Fibroblast of lung (primary cell): Measurements from ENCODE around the gene PKN1. TPM values are rescaled to one million over a fixed set of nuclear protein-coding genes. Genes with fewer than 3 reads are reported as not detected.
A peak's percentile ranks its signal among the peaks of the same experiment; 100 is the strongest.

Experiments
- DNase-seq, 2 donors: peaks; one replicate each; pipeline versions ENCODE4 v3.0.0 to v3.0.0-alpha.2; 2010; ENCODE audit warnings: low read depth in 2 of 2
- H2AFZ ChIP-seq: 2 replicates; pipeline ENCODE4 v1.5.1; 2012; ENCODE audit warnings: low read length, control low read depth, inconsistent platforms
- H3K27ac ChIP-seq: 2 replicates; pipeline ENCODE4 v1.5.1; 2011; ENCODE audit warnings: low read length, control low read depth; ENCODE audit not compliant: insufficient read depth
- H3K27me3 ChIP-seq: 2 replicates; pipeline ENCODE4 v1.5.1; 2011; ENCODE audit warnings: mild to moderate bottlenecking, low read length; ENCODE audit not compliant: control insufficient read depth, insufficient read depth
- H3K36me3 ChIP-seq: 2 replicates; pipeline ENCODE4 v1.5.1; 2011; ENCODE audit warnings: low read length; ENCODE audit not compliant: control insufficient read depth, insufficient read depth
- H3K4me1 ChIP-seq: 2 replicates; pipeline ENCODE4 v1.5.1; 2011; ENCODE audit warnings: low read length; ENCODE audit not compliant: control insufficient read depth, insufficient read depth; ENCODE audit errors: extremely low read depth
- H3K4me2 ChIP-seq: 2 replicates; pipeline ENCODE4 v1.5.1; 2011; ENCODE audit warnings: low read length, control low read depth; ENCODE audit not compliant: insufficient read depth; ENCODE audit errors: extremely low read depth
- H3K4me3 ChIP-seq, 4 experiments: fragments of 200-600 bp in 1 of 4; sonication (generic) in 1 of 4; replicated peaks in 1 of 4; 2 replicates each; pipeline ENCODE4 v1.5.1; 2011 to 2016; ENCODE audit warnings: low read length in 4 of 4, low read depth in 3 of 4, mild to moderate bottlenecking in 3 of 4, control low read depth in 2 of 4, inconsistent platforms in 1 of 4, mixed read lengths in 1 of 4; ENCODE audit not compliant: insufficient read depth in 1 of 4; ENCODE audit errors: control extremely low read depth in 1 of 4
- H3K79me2 ChIP-seq: 2 replicates; pipeline ENCODE4 v1.5.1; 2012; ENCODE audit warnings: mild to moderate bottlenecking, low read length, inconsistent platforms; ENCODE audit not compliant: control insufficient read depth, insufficient read depth
- H3K9ac ChIP-seq: 2 replicates; pipeline ENCODE4 v1.5.1; 2011; ENCODE audit warnings: mild to moderate bottlenecking, low read length, control low read depth; ENCODE audit not compliant: insufficient read depth
- H3K9me3 ChIP-seq: 2 replicates; pipeline ENCODE4 v1.5.1; 2012; ENCODE audit warnings: low read depth, low read length; ENCODE audit not compliant: control insufficient read depth, insufficient read depth
- H4K20me1 ChIP-seq: 2 replicates; pipeline ENCODE4 v1.5.1; 2011; ENCODE audit warnings: low read length; ENCODE audit not compliant: control insufficient read depth, insufficient read depth; ENCODE audit errors: extremely low read depth
- EZH2 ChIP-seq: IDR thresholded peaks from 2 replicates; pipeline ENCODE4 v1.5.1; 2012; ENCODE audit warnings: low read length, control low read depth, mild to moderate bottlenecking; ENCODE audit errors: missing control alignments
- polyA plus RNA-seq, 2 donors: library from polyadenylated mRNA; depleted of rRNA in 1 of 2; stranded (reverse) in 1 of 2; unstranded in 1 of 2; fragments of >200 nt; gene quantifications; 2 replicates each; pipeline ENCODE4 v1.2.1, GENCODE V29; 2011 to 2012; ENCODE audit warnings: missing spikeins in 1 of 2
- total RNA-seq: library from RNA; depleted of rRNA; stranded (reverse); fragments of >200 nt; gene quantifications from 2 replicates; pipeline ENCODE4 v1.2.1, GENCODE V29; 2014
- TF ChIP-seq, protein P1 (sequence below), 2 donors: IDR thresholded peaks in 1 of 2; conservative IDR thresholded peaks in 1 of 2; 1 replicate in 1 of 2; 2 replicates in 1 of 2; pipeline ENCODE4 v1.5.1; 2011 to 2012; ENCODE audit warnings: low read length in 2 of 2, control low read depth in 1 of 2, inconsistent platforms in 1 of 2, low read depth in 1 of 2, mild to moderate bottlenecking in 1 of 2

Gene PKN1
- total and polyA plus RNA-seq, 2 donors (not counting 1 experiment from before 2014, with no cell fraction given), result 43.2 to 141 TPM

GRCh38 chr19:14477418-14478112 lies 44.5 kb downstream of the PKN1 start:
- Histone ChIP-seq H3K9ac (no peak overlapping the region), H3K36me3 (peaks cover 22% of the 10 kb centered on the region), H3K4me2 (no peak overlapping the region), H3K27me3 (no peaks in the 10 kb centered on the region), H3K4me1 (peaks cover 19% of the 10 kb centered on the region), H2AFZ (no peak overlapping the region), H3K27ac (no peak overlapping the region), H3K9me3 (no peaks in the 10 kb centered on the region), H3K4me3 (no peak overlapping the region), H3K79me2 (no peaks in the 10 kb centered on the region), H4K20me1 (no peaks in the 10 kb centered on the region)
- no peak for TF ChIP-seq EZH2
- DNase-seq, result peak; percentile 47 to 73

DNA sequence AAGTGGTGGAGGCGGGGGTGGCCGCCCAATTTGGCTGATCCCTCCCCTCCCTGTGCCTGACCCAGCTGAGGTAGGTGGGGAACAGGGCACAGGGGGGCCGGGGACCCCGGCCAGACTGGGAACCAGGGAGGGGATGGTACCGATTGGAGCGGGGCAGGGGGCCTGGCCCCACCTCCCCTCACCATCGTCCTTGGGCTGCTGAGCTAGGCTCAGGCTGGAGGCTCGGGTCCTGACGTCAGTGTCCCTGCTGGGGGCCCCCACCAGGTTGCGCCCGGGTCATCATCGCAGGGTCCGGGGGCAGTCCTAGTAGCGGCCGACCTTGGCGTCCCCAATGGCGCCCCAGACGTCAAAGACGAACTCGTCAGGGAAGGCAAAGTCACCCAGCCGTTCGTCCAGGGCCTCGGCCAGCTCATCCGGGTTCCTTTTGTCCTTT lies 45.0 kb downstream of the PKN1 start:
- Histone ChIP-seq H3K27ac (no peak overlapping the region), H3K4me2 (no peak overlapping the region), H3K36me3 (peaks cover 21% of the 10 kb centered on the region), H3K9ac (no peak overlapping the region), H4K20me1 (no peaks in the 10 kb centered on the region), H3K27me3 (no peaks in the 10 kb centered on the region), H2AFZ (no peak overlapping the region), H3K4me3 (no peak overlapping the region), H3K4me1 (peaks cover 19% of the 10 kb centered on the region), H3K9me3 (no peaks in the 10 kb centered on the region), H3K79me2 (no peaks in the 10 kb centered on the region)
- TF ChIP-seq, protein P1, sequence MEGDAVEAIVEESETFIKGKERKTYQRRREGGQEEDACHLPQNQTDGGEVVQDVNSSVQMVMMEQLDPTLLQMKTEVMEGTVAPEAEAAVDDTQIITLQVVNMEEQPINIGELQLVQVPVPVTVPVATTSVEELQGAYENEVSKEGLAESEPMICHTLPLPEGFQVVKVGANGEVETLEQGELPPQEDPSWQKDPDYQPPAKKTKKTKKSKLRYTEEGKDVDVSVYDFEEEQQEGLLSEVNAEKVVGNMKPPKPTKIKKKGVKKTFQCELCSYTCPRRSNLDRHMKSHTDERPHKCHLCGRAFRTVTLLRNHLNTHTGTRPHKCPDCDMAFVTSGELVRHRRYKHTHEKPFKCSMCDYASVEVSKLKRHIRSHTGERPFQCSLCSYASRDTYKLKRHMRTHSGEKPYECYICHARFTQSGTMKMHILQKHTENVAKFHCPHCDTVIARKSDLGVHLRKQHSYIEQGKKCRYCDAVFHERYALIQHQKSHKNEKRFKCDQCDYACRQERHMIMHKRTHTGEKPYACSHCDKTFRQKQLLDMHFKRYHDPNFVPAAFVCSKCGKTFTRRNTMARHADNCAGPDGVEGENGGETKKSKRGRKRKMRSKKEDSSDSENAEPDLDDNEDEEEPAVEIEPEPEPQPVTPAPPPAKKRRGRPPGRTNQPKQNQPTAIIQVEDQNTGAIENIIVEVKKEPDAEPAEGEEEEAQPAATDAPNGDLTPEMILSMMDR (conservative IDR thresholded peaks at IDR 0.05 in 1 of 2, IDR thresholded peaks at IDR 0.05 in 1 of 2; ENCODE audit: low read depth in 1 of 2, low read length in 2 of 2), result no peak
- no peak for TF ChIP-seq EZH2
- no peak for DNase-seq

DNA sequence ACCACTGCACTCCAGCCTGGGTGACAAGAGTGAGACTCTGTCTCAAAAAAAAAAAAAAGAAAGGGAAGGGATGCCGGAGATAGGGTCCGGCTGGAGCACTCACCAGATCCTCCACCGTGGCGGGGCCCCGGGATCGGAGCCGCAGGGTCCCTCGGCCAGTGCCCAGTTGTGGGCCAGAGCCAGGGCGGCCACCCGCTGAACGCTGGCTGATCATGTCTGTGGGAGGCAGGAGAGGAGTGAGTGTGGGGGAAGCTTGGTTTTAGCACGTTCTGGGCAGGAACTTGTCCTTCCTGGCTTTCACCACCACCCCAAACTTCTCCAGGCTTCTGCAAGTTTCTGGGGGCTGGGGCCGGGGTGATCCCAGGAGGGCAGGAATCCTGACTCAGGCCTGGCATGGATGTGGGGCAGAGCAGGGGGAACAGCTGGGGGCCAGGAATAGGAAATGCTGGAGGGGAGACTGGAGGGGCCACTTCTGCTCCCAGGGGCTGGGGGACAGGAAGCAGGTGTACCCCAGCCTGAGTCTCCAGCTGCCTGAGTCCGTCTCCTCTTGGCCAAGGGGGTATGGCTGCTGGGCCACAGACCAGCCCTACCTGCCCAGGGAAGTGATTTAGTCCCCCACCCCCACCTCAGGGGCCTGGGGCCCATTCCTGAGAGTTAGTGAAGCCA lies 46.3 kb downstream of the PKN1 start:
- H3K79me2 ChIP-seq, result no peaks in the 10 kb centered on the region
- H2AFZ ChIP-seq, result no peak overlapping the region
- H3K27me3 ChIP-seq, result no peaks in the 10 kb centered on the region
- no peak overlapping the region for H3K4me3 ChIP-seq
- no peak overlapping the region for H3K27ac ChIP-seq
- no peak for DNase-seq
- no peaks in the 10 kb centered on the region for H3K9me3 ChIP-seq
- TF ChIP-seq, protein P1 (conservative IDR thresholded peaks at IDR 0.05 in 1 of 2, IDR thresholded peaks at IDR 0.05 in 1 of 2; ENCODE audit: low read depth in 1 of 2, low read length in 2 of 2), result no peak
- TF ChIP-seq EZH2, result no peak
- no peak overlapping the region for H3K4me2 ChIP-seq
- no peak overlapping the region for H3K9ac ChIP-seq
- H4K20me1 ChIP-seq, result no peaks in the 10 kb centered on the region
- H3K36me3 ChIP-seq, result peaks cover 19% of the 10 kb centered on the region
- H3K4me1 ChIP-seq, result peaks cover 19% of the 10 kb centered on the region
